ENCODE results near the gene SSR1.
"Not testable (repeated sequence)": the region's sequence is repeated elsewhere in the genome, so short reads cannot be mapped to it uniquely, and the experiment has no call there.

Gene SSR1

GRCh38 chr6:7316658-7317533 is 3.9 kb upstream of the SSR1 start:
- DNase-seq, result no peak

DNA sequence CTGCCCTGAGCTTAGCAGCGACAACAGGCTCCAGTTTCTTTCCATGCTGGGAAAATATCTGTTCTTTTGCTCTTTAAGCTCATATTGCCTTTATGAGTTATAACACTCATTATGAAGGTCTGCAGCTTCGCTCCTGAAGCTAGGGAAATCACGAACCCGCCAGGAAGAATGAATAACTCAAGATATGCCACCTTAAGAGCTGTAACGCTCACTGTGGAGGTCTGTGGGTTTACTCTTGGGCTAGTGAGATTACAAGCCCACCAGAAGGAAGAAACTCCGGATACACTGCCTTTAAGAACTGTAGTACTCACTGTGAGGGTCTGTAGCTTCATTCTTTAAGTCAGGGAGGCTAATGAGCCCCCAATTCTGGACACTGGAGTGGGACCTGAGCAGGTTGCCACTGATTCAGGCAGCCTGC is 3.0 kb upstream of the SSR1 start:
- DNase-seq, result no peak

DNA sequence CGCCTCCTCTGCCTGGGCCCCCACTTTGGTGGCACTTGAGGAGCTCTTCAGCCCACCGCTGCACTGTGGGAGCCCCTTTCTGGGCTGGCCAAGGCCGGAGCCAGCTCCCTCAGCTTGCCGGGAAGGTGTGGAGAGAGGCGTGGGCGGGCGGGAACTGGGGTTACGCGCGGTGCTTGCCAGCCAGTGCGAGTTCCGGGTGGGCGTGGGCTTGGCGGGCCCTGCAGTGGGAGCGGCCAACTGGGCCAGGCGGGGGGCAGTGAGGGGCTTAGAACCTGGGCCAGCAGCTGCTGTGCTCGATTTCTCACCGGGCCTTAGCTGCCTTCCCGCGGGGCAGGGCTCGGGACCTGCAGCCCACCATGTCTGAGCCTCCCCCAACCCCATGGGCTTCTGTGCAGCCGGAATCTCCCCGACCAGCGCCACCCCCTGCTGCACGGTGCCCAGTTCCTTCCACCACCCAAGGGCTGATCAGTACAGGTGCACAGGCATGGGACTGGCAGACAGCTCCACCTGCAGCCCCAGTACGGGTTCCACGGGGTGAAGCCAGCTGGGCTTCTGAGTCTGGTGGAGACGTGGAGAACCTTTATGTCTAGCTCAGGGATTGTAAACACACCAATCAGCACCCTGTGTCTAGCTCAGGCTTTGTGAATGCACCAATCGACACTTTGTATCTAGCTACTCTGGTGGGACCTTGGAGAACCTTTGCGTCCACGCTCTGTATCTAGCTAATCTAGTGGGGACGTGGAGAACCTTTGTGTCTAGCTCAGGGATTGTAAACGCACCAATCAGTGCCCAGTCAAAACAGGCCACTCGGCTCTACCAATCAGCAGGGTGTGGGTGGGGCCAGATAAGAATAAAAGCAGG is 2.3 kb upstream of the SSR1 start:
- not testable (repeated sequence) for DNase-seq

DNA sequence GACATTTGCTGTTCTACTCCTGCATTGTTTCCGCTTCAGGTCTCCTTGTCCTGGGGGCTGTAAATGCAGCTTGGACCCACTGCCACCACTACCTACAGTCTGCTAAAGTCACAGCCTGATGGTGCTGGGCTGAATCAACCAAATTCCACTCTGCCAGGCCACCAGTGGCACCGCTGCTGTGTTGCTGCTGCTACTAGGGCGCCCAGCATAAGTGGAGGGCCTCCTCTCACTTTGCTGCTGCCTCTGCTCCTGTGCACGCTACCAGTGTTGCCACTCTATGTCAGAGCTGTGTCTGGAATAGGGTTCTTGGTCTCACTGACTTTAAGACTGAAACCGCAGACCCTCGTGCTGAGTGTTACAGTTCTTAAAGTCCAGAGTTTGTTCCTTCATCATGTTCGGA is 1.4 kb upstream of the SSR1 start:
- no peak for DNase-seq

DNA sequence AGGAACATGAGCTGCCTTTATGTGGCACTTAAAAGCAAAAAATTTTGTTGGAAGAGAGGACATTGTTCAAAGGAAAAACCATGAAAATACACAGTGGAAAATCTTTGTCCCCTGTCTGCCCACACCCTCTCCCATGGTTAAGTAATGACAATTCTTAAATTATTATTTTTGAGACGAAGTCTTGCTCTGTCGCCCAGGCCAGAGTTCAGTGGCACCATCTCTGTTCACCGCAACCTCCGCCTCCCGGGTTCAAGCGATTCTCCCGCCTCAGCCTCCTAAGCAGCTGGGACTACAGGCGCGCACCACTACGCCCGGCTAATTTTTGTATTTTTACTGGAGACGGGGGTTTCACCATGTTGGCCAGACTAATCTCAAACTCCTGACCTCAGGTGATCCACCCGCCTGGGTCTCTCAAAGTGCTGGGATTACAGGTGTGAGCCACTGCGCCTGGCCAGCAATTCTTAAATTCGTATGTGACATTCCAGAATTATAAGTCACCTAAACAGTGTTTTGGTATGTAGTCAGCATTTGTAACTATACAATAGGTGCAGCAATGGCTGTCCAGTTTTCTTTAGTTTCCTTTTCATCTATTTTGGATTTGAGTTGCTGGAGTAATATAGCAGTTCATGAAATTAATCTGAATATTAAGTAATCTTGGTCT is 636 bp upstream of the SSR1 start:
- no peak for DNase-seq

DNA sequence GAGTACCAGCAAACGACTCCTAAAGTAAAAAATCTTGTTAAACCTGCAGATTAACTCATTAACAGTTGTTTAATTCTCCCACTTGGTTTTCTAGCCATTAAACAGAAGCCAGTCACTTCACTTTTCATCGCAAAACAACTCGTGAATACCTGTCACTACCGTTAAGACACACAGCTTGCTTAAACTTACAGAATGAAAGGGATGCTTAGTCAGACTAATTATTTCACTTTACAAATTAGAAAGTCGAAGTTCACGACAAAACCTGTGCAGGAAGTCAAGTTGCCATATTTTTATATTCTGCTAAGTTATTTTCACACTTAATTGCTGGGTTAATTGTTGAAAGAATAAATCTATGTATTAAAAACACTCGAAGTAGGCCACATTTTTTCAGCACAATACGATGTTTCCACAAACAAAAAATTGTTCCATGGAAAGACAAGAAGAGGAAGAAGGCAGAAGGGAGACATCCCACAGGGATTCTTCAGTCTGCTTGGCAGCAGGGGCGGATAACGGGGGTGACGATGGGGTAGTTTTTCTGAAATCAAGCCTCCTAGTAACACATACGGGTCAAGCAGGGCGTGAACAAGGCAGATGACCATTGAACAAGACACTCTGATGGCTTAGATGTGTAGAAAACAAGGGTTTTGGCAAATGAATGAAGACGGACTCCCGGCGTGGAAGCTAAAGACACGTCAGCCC is 933 bp downstream of the SSR1 start:
- no peak for DNase-seq

DNA sequence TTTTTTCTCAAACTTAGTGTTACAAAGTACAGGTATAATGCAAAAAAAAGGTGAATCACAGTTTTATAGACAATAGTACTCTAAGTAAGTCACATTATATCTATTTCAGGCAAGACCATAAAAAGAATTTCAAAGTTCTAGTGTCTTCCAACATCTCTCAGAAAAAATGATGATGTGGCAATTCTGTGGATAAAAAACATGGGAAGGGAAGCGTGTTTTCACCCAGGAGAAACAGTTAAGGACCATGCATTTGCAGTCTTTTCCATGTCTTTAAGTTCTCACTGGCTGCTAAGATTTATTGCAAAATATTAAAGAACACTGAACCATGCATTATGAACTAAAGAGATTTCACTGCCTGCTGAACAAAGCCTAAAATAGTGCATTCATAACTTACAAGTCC is 1.8 kb downstream of the SSR1 start:
- no peak for DNase-seq

DNA sequence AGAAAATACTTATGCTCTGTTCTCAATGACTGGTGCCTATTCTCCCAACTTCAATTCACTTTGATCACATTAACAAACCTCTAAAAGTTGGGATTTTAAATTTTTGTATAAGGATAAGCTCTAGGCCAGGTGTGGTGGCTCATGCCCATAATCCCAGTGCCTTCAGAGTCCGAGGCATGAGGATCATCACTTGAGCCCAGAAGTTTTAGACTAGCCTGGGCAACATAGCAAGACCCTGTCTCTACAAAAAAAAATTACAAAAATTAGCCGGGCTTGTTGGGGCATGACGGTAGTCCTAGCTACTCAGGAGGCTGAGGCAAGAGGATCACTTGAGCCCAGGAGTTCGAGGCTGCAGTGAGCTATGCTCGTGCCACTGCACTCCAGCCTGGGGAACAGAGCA is 3.9 kb downstream of the SSR1 start:
- DNase-seq, result no peak

DNA sequence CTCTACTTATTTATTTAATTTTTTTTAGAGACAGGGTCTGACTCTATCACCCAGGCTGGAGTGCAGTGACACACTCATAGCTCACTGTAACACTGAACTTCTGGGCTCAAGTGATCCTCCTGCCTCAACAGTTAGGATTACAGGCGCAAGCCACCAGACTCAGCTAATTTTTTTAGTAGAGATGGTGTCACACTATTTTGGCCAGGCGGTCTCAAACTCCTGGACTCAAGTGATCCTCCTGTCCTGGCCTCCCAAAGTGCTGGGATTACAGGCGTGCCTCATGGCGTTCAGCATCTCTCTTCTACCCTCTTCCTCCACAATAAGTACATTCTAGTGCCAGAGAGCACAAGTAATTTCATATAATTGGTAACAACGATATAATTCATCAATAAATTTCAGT is 5.5 kb downstream of the SSR1 start:
- no peak for DNase-seq

- no peak for DNase-seq
These were observed 8.2 kb downstream of the SSR1 start for GRCh38 chr6:7304821-7305220.

- no peak for DNase-seq
These were observed 11.3 kb downstream of the SSR1 start for GRCh38 chr6:7301702-7302101.

DNA sequence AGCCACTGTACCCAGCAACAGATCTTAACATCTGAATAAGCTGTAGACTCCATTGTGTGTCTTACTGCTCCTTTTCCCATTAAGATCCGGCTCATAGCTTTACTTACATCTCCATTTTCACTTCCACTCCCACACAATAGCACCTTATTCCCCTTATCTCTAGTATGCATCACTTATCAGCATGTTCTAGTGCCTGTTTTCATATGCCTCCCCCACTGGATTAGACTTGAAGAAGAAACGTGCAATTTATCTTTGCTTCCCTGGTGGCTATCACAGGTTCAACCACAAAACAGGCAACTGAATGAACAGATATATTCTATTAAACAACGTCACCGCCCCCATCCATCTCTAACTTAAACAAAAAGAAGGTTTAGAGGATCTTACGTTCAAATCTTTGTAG is 12.1 kb downstream of the SSR1 start:
- DNase-seq, result no peak

DNA sequence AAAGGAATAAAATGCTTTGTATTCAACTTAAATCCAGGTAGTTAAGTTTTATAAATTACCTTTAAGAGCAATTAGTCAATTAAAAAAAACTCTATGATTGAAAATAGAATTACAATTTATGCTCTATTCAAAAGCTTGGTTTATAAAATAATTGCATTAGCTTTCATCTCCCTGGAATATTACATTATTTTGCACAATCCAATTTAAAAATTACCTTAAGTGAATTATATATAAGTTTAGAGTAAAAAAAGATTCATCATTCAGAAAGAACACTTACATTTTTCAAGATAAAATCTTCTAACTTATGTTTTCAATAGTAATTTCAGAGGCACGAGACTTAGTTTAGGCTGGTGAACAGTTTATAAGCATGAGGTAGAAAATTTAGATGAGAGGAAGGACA is 14.9 kb downstream of the SSR1 start:
- DNase-seq, result no peak

- DNase-seq, result no peak
These were observed 16.4 kb downstream of the SSR1 start for GRCh38 chr6:7296602-7297001.

DNA sequence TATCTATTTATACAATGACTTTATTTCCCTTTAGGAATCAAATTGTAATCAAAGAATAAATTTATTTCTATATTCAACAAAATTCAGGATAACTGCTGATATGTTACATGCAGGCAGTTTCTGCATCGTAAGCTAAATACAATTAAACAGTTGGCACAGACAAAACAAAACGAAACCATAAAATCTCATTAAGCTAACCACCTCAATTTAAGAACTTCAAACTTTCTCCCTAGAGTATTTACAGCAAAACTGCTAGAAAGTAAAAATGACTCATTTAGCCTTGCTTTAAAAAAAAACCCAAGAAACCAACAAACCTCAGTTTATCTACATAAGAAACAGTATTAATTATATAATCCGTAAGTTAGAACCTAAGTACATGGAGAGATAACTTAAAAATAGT is 17.1 kb downstream of the SSR1 start:
- DNase-seq, result no peak

DNA sequence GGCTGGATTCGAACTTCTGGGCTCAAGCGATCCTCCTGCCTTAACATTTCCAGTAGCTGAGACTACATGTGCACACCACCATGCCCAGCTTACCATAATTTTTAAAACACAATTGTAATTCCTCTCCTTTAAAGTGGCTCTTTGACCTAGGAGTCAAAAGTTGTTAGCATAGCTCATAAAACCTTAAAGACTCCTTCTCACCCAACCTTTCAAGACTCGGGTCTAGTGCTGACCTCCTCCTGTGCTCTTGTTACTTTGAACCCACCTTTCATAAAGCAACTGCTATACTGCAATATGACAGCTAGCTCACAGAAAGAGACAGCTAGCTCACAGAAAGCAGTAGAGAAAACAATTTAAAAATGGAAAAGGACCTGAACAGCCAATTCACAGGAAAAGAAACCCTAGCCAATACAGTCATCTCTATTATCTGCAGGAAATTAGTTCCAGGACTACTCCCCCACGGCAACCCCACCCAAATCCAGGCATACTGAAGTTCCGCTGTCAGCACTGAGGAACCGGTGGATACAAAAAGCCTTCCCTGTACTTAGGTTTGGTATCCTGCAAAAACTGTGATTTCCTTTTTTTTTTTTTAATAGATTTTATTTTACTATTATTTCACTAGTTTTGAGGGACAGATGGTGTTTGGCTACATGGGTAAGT is 20.3 kb downstream of the SSR1 start:
- no peak for DNase-seq

- DNase-seq, result no peak
These were observed 22.9 kb downstream of the SSR1 start for GRCh38 chr6:7290079-7290478.

DNA sequence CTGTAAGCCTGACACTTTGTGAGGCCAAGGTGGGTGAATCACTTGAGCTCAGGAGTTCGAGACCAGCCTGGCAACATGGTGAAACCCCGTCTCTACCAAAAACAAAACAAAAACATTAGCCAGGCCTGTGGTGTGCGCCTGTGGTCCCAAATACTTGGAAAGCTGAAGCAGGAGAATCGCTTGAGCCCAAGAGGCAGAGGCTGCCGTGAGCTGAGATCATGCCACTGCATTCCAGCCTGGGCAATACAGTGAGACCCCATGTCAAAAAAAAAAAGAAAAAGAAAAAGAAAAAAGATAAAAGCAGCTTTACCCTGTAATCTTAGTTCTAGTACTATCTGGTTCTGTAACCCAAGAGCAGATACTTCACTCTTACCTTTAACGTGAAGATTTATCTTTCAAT is 27.6 kb downstream of the SSR1 start:
- DNase-seq, result no peak

- no peak for DNase-seq
These were observed 29.3 kb downstream of the SSR1 start for GRCh38 chr6:7283676-7284075.

DNA sequence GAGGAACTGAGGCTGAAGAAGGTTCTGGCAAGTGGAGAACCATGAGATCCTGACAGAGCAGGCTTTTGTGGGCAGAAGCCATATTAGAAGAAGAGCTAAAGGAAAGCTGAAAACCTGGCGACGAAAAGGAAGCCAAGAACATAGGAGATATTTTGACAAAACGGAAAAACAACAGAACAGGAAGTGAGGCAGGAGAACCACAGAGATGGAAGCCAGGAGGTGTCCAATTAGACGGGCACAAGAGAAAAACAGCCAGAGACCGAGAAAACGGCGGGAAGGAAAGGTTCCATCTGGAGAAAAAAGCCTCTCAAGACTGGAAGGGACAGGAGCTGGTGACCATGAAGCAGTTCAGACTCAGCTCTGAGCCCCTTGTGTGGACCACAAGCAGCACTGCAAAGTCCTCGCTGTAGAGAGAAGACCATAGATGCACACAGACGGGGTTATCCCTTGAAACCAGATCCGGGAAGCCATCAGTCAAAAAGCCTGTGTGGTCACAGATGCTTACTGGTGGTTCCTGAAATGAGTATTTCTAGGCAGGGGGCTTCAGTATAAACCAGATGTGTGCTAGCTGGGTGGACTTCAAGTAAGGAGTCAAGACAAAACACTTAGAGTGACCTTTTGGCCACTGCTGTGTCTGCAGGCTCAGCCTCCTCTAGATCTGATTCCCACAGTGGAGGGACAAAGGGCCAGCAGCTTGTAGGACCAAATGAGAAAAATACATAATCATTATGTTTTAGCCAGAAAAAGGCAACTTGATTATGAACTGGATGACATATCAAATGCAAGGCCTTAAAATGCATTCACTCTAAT is 30.7 kb downstream of the SSR1 start:
- no peak for DNase-seq

DNA sequence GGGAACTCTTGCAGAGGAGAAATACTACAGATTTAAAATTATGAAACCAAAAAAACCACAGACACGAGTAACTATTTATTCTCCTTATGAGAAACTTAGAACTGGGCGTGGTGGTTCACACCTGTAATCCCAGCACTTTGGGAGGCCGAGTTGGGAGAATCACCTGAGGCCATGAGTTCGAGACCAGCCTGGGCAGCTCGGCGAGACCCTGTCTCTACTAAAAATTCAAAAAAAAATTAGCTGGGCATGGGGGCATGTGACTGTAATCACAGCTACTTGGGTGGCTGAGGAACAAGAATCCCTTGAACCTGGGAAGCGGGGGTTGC is 36.8 kb downstream of the SSR1 start:
- DNase-seq, result no peak

GRCh38 chr6:7274525-7274924 is 38.5 kb downstream of the SSR1 start:
- not testable (repeated sequence) for DNase-seq
